Stimulated activated CD8-positive, alpha-beta memory T cell treated with anti-CD3 and anti-CD28 coated beads, Interleukin-4, amount 100 ng/mL, for 24 hours (primary cell): ENCODE results near the gene ITPR2.
"Not testable (repeated sequence)": the region's sequence is repeated elsewhere in the genome, so short reads cannot be mapped to it uniquely, and the experiment has no call there.

Source experiments
- DNase-seq: peaks from one replicate; pipeline ENCODE4 v3.0.0-alpha.2; 2020; ENCODE audit warnings: low read depth

Gene ITPR2

DNA sequence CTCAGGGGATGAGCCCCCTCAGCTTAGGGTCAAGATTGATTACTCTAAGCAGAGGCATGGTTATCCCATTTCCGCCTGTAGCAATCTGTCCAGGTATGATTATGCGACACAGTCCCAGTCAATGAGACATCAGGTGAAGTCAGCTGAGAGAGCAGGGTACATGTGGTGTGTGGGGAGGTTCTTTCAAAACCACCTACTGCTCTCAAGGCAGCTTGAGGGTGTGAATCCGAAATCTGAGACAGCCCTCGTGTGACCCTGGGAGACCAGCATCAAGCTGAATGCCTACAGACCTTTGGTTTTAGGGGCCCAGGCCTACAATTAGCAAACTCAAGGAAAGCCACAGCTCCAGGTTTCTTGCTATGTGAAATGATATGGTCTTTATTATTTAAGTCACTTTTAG, 275.7 kb downstream of the ITPR2 start:
- no peak for DNase-seq

DNA sequence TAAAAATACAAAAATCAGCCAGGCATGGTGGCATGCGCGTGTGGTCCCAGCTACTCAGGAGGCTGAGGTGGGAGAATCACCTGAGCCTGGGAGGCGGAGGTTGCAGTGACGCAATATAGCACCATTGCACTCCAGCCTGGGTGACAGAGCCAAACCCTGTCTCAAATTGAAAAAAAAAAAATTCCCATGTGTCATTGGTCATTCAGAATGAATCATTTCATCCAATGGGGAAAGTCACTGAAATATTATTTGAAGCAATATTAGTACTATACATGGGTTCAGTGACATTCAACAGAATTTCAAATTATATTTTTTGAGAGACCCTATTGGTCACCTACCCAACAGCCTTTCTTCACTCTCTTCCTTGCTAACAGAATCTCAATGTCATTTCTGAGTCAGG, 276.1 kb downstream of the ITPR2 start:
- DNase-seq = no peak

- DNase-seq = no peak
Measured at GRCh38 chr12:26555139-26555538, 277.9 kb downstream of the ITPR2 start.

DNA sequence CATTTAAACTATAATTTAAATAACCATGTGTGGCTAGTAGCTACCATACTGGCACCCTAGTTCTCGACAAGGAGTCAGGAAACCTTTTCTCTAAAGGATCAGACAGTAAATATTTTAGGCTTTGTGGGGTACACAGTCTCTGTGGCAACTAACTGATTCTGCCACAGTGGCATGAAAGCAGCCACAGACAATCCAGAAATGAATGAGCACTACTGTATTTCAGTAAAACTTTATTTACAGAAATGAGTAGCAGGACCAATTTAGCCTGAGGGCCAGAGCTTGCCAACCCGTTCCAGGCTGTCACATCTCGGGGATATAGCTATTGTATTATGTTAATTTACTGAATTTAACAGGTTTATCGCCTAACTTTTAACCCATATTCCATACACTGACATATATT, 278.7 kb downstream of the ITPR2 start:
- no peak for DNase-seq

- no peak for DNase-seq
Measured at GRCh38 chr12:26551385-26551784, 281.6 kb downstream of the ITPR2 start.

DNA sequence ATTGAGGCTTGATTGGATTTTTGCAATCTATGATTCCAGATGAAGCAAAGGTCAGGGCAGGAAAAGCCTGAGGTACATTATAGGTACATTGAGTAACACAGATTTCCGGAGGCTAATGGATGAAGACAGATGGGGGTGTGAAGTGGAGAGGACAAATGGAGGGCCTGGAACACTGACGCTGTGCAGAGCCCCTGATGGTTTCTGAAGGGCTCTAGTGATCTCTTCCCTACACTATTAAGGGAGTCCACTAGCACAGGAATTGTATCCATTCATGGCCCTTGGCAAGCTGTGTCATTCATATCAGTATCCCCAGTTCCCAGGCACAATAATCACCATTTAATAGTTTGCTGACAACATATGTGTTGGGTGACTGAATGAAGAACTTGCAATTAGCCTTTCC, 284.8 kb downstream of the ITPR2 start:
- DNase-seq = no peak

DNA sequence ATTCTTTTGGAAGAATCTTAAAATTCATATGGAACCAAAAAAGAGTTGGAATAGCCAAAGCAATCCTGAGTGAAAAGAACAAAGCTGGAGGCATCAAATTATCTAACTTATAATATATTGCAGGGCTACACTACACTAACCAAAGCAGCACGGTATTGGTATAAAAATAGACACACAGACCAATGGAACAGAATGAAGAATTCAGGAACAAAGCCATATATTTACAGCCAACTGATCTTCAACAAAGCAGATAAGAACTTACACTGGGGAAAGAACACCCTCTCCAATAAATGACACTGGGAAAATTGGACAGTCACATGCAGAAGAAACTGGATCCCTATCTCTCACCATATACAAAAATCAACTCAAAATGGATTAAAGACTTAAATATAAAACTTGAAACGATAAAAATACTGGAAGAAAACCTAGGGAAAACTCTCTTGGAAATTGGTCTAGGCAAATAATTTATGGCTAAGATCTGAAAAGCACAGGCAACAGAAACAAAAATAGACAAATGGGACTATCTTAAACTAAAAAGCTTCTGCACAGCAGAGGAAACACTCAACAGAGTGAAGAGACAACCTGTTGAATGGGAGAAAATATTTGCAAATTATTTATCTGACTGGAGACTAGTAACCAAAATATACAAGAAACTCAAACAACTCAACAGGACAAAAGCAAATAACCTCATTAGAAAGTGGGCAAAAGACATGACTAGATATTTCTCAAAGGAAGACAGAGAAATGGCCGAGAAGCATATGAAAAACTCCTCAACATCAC, 286.3 kb downstream of the ITPR2 start:
- no peak for DNase-seq

GRCh38 chr12:26539131-26539530, 293.9 kb downstream of the ITPR2 start:
- no peak for DNase-seq

GRCh38 chr12:26537651-26538050, 295.3 kb downstream of the ITPR2 start:
- no peak for DNase-seq

GRCh38 chr12:26537126-26537525, 295.9 kb downstream of the ITPR2 start:
- DNase-seq = no peak

DNA sequence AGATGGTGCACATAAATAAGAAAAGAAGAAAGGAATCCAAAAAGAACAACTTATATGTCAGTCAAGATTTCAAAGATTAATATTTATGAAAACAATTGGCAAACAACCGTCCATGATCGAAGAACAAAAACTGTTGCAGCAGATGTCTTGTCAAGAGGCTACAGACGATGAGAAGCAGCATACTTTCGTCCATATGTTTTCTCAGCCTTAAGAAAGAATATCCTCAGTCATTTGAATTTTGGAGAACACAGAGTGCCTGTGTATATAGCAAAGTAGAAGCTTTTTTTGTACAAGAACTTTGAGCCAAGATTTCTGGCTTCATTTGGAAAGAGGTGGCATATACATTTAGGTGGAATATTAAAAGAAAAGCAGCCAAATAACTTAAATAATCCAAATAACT, 297.2 kb downstream of the ITPR2 start:
- DNase-seq = no peak

DNA sequence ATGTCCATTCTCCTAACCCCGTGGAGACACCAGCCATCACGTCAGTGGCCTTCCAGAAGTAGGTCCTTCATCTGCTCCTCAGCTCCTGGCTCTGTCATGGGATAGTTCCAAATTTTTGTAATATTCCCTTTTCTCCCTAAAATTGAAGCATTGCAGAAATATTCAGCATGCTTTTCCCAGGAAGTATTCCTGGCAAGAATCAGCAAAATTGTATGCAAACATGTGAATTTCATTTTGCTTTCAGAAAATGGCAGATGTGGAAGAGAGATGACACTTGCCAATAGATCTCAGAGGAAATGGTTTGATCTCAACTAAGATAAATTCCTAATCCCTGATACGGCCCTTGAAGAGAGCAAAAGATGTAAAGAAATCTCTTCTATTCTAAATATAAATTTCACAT, 298.9 kb downstream of the ITPR2 start:
- no peak for DNase-seq

DNA sequence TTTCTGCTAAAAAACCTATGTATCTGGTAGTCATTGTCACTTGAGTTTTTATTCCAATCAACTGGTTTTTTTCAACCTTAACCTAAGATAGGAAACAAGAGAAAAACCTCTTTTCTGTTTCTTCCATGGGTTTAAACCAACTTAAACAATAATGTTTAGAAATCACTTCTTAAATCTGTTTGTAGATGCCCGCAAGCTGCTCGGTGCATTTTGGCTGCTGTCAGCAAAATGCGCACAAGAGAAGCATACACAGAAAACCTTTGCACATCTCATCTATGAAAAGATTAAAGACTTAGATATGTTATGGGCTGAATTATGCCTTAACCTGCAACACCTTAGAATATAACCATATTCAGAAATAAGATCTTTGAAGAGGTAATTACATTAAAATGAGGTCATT, 299.8 kb downstream of the ITPR2 start:
- no peak for DNase-seq

DNA sequence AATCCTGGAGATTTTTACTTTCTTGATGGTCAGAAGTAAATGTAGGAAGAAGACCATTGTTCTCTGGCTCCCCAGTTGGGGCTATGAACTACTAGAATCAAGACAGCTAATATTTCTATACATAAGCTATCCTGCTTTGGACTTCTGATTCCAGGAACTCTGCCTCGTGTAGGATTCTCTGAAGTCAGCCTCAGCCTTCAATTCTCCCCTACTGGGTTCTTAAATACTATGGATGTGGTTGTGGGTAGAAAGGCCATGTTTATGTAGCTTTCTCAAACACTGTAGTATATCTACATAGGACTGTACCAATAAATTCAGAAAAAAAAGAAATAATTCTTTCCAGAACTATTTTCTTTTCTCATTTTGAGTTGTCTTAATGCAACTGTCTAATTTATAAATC, 302.5 kb downstream of the ITPR2 start:
- DNase-seq = no peak

- no peak for DNase-seq
Measured at GRCh38 chr12:26528943-26529342, 304.1 kb downstream of the ITPR2 start.

DNA sequence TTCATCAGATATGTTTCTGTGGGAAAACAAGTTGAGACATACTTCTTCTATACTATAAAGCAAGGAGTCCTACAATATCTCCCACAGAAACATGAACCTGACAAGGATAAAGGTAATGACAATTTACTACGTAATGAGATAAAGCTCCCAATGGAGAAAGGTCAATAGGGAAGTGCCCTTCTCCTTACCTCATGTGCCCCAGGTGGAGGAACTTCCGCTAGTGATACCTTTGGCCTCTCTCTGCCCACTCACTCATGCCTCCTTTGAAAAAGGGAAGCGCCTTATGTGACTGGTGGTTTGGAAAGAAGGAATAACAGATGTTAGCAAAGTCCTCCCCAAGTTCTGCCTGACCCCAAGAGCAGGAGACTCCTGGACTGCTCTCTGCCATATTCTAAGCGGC, 305.3 kb downstream of the ITPR2 start:
- no peak for DNase-seq

- peak; percentile 1 for DNase-seq
Measured at GRCh38 chr12:26524862-26525465, 308.0 kb downstream of the ITPR2 start.

GRCh38 chr12:26523708-26524150, 309.3 kb downstream of the ITPR2 start:
- no peak for DNase-seq

- DNase-seq = no peak
Measured at GRCh38 chr12:26520869-26521268, 312.1 kb downstream of the ITPR2 start.

- no peak for DNase-seq
Measured at GRCh38 chr12:26520109-26520508, 312.9 kb downstream of the ITPR2 start.

GRCh38 chr12:26519462-26519861, 313.5 kb downstream of the ITPR2 start:
- DNase-seq = no peak

- DNase-seq = not testable (repeated sequence)
Measured at GRCh38 chr12:26517320-26517719, 315.7 kb downstream of the ITPR2 start.

DNA sequence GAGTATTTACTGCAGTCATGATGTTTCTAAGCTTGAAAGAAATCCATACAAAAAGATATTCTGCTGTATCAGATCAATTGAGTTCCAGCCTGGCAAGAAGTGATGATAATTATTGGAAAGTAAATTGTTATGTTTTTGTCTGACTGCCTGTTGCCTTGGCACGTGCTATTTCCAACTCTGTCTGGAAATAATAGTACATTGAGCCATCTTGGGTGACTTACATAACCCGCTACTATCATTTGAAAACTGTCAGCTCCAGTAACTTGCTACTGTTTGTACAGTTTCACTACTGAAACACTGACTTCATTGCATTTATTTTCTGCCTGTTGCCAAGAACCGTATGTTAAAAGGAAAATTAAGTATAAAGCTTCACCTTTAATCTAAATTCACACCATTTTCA, 318.6 kb downstream of the ITPR2 start:
- DNase-seq = no peak
